GM10266 (cell line): ENCODE measurements around the gene NBAS.

Experiments
- DNase-seq: peaks from one replicate; pipeline ENCODE4 v3.0.0; 2012; ENCODE audit errors: extremely low spot score
- TF ChIP-seq, protein P1 (sequence below): IDR thresholded peaks from 2 replicates; pipeline ENCODE4 v1.5.1; 2012; ENCODE audit warnings: mild to moderate bottlenecking, low read depth; ENCODE audit not compliant: control insufficient read depth, insufficient read depth; ENCODE audit errors: missing control alignments

Gene NBAS

DNA sequence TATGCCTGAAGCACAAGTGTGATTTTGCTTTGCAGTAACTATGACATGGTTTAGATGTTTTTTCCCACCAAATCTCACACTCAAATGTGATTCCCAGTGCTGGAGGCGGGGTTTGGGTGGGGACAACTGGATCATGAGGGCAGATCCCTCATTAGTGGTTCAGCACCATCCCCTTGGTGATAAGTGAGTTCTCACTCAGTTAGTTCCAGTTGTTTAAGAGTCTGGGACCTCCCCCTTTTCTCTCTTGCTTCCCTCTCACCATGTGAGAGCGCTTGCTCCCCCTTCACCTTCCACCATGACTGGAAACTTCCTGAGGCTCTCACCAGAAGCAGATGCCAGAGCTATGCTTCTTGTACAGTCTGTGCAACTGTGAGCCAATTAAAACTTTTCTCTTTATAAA lies 102.9 kb downstream of the NBAS start:
- no peak for DNase-seq
- TF ChIP-seq, protein P1, sequence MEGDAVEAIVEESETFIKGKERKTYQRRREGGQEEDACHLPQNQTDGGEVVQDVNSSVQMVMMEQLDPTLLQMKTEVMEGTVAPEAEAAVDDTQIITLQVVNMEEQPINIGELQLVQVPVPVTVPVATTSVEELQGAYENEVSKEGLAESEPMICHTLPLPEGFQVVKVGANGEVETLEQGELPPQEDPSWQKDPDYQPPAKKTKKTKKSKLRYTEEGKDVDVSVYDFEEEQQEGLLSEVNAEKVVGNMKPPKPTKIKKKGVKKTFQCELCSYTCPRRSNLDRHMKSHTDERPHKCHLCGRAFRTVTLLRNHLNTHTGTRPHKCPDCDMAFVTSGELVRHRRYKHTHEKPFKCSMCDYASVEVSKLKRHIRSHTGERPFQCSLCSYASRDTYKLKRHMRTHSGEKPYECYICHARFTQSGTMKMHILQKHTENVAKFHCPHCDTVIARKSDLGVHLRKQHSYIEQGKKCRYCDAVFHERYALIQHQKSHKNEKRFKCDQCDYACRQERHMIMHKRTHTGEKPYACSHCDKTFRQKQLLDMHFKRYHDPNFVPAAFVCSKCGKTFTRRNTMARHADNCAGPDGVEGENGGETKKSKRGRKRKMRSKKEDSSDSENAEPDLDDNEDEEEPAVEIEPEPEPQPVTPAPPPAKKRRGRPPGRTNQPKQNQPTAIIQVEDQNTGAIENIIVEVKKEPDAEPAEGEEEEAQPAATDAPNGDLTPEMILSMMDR, result no peak

DNA sequence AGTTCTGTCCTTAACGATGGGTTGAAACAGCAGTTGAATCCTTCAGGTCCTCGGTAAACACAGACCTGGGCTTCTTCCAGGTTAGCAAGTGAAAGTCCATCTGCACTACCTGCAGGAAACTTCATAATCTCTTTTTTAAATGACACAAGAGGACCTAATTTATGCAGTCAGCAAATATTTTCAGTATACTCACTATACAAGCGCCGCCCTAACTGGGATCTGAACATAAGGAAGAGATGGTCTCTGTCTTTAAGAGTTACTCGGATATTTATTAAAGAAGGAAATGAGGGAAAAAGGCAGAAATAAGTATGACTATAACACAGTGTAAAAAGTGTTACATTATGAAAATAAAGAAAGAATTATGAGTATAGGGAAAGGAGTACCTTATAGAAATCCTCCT lies 103.3 kb downstream of the NBAS start:
- TF ChIP-seq, protein P1, result no peak

DNA sequence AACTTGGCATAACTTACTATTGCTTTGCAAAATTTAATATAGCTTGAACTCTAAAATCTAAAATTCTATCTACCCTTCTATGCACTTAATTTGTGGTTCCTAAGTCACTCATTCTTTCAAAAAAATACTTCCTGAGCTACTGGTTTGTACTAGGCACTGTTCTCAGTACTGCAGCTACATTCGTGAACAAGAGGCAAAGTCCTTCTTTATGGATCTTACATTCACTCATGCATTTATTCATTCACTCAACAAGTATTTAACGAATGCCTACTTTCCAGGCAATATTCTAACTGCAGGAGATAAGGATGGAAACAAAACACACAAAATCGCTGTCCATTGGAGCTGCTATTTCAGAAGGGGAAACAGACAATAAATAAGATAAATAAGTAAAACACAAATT lies 104.8 kb downstream of the NBAS start:
- TF ChIP-seq, protein P1, result no peak
- no peak for DNase-seq

More for the DNA sequence above, 103.3 kb downstream of the NBAS start:
- DNase-seq, result no peak

DNA sequence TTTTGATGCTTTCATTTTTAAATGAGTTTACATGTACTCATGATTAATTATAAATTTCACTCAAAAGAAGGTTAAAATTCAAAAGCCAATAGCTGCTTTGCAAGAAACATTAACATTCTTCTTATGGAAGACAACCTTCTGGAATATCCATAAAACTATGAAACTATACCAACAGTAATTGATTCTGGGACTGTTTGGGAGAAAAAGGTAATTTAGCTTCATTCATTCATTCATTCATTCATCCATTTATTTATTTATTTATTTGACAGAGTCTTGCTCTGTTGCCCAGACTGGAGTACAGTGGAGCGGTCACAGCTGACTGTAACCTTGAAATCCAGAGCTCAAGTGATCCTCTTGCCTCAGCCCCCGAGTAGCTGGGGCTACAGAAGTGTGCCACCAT lies 110.3 kb downstream of the NBAS start:
- no peak for DNase-seq
- TF ChIP-seq, protein P1, result no peak

DNA sequence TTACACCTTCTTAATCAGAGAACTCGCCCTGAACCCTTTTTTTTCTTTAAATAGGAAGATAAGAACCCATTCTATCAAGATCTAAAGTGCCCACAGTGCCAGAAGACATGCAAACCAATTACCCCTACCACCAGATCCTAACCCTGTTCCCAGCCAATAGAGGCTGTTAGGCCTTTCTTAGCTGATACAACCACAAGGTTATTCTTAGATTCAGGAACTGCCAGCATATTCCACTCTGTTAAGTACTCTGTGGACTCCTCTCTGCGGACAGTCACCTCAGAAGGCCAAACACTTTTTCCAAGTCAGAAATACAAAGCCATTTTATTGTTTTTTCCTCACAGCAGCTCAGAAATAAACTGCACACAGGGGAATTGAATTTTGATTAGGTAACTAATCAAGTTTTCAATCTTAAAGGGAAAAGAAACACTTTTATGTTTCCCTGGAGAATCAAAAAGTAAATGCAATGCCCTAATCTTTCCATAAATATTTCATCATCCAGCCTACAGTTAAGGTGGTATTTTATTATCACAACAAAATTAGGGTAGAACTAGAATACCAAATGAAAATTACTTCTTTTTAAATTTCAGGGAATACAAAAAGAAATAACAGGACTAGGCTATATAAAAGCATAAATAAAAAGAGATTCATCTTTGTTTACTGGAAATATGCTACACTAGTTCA lies 111.4 kb downstream of the NBAS start:
- DNase-seq, result no peak
- TF ChIP-seq, protein P1, result no peak

DNA sequence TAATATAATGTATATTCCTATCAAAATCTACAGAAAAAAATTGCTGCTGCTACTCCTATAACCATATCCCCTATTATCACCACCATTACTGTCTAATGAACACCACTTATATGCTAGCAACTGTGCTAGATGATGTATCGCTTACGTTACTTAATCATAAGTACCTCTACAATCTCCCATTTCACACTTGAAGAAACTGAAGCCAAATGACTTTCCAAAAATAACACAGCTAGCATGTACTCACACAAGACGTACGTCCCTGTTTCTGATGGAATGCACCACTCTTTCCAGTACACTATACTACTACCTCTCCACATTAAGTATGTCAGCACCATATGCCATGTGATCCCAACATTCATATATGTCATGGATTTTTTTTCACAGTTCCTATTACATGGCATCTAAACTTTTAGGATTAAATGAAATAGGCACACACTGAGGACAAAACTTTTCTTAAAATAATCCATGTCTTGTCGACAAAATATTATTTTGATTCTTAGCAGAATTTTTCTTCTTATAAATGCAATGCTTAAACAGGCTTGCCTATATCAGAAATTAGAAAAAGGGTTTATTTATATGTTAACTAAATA lies 112.8 kb downstream of the NBAS start:
- TF ChIP-seq, protein P1, result no peak
- DNase-seq, result no peak

DNA sequence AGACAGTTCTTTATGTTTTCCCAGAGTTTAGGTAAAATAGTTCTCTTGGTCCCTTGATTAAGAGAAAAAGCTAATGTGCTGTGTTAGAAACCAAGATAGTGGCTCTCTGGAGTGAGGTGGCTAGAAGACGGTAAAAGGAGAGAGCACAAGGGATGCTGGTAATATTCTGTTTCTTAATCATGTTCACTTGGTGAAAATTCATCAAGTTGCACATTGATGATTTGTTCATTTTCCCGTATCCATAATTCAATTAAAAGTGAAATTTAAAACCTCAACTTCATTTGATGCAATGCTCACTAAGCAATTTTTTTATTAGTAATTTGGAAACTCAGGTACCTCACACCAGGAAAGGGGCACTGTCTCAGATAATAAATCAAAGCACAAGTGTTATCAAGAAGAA lies 113.8 kb downstream of the NBAS start:
- no peak for DNase-seq
- TF ChIP-seq, protein P1, result no peak
